GM12892 (cell line): ENCODE measurements around the gene NKRF.

Source experiments
- POLR2A ChIP-seq: IDR thresholded peaks from 2 replicates; pipeline ENCODE4 v1.6.1; 2011; ENCODE audit warnings: low read depth, low read length, control low read depth
- POLR2AphosphoS5 ChIP-seq: IDR thresholded peaks from 2 replicates; pipeline ENCODE4 v1.6.1; 2011; ENCODE audit warnings: low read depth, low read length, control low read depth

GRCh38 chrX:119552508-119552907 is 53.7 kb downstream of the NKRF start:
- TF ChIP-seq POLR2A (no peak), POLR2AphosphoS5 (no peak)
